HFFc6 (cell line): Measurements from ENCODE around the gene SWAP70. TPM values are rescaled to one million over a fixed set of nuclear protein-coding genes. Genes with fewer than 3 reads are reported as not detected.

Source experiments
- DNase-seq: peaks from one replicate; pipeline ENCODE4 v3.0.0-alpha.2; 2018
- H3K27ac Mint-ChIP-seq: 2 replicates; pipeline ENCODE4 v1.8.0; 2020; ENCODE audit warnings: mild to moderate bottlenecking, mixed read lengths
- H3K27me3 Mint-ChIP-seq: 2 replicates; pipeline ENCODE4 v1.8.0; 2021; ENCODE audit warnings: mild to moderate bottlenecking, moderate library complexity, mixed read lengths; ENCODE audit not compliant: insufficient read depth
- H3K36me3 Mint-ChIP-seq: 2 replicates; pipeline ENCODE4 v1.8.0; 2021; ENCODE audit warnings: low read depth, mixed read lengths
- H3K4me1 Mint-ChIP-seq: 2 replicates; pipeline ENCODE4 v1.8.0; 2020; ENCODE audit warnings: low read depth, mixed read lengths
- H3K4me3 Mint-ChIP-seq: 2 replicates; pipeline ENCODE4 v1.8.0; 2020; ENCODE audit warnings: mild to moderate bottlenecking, moderate library complexity, mixed read lengths
- H3K9me3 Mint-ChIP-seq: 2 replicates; pipeline ENCODE4 v1.8.0; 2020; ENCODE audit warnings: mild to moderate bottlenecking, mixed read lengths
- CTCF ChIP-seq: fragments of 200-600 bp; sonication (generic); IDR thresholded peaks from 2 replicates; pipeline ENCODE4 v1.5.0; 2021; ENCODE audit warnings: antibody characterized with exemption, mild to moderate bottlenecking
- total RNA-seq, 6 experiments: library from RNA; stranded (reverse); fragmentation: NEBNext Ultra II Directional; extraction: Animal tissue kit (Norgen Biotek cat#: 25700); gene quantifications; 2 replicates in 1 of 6; 3 replicates in 5 of 6; pipeline ENCODE4 v1.2.3, GENCODE V29; 2021

Gene SWAP70
- total RNA-seq, 6 experiments from 2014 or later = 32.0 to 44.6 (median 37.0) TPM

GRCh38 chr11:9626496-9627394 is 37.1 kb upstream of the SWAP70 start:
- Mint-ChIP-seq H3K4me3 (no peak overlapping the region), H3K9me3 (no peaks in the 10 kb centered on the region), H3K36me3 (no peaks in the 10 kb centered on the region), H3K4me1 (no peaks in the 10 kb centered on the region), H3K27me3 (peaks cover 3% of the 10 kb centered on the region; the same call in 1 of the 2 replicates), H3K27ac (no peak overlapping the region)
- no peak for DNase-seq
- TF ChIP-seq CTCF = no peak

- Mint-ChIP-seq H3K4me3 (no peak overlapping the region), H3K4me1 (no peaks in the 10 kb centered on the region), H3K36me3 (peaks cover 7% of the 10 kb centered on the region; the same call in 1 of the 2 replicates), H3K27ac (no peak overlapping the region), H3K27me3 (peaks cover 3% of the 10 kb centered on the region; the same call in 1 of the 2 replicates), H3K9me3 (no peaks in the 10 kb centered on the region)
- TF ChIP-seq CTCF = no peak
- no peak for DNase-seq
These were observed 34.8 kb upstream of the SWAP70 start for GRCh38 chr11:9629064-9629463.

DNA sequence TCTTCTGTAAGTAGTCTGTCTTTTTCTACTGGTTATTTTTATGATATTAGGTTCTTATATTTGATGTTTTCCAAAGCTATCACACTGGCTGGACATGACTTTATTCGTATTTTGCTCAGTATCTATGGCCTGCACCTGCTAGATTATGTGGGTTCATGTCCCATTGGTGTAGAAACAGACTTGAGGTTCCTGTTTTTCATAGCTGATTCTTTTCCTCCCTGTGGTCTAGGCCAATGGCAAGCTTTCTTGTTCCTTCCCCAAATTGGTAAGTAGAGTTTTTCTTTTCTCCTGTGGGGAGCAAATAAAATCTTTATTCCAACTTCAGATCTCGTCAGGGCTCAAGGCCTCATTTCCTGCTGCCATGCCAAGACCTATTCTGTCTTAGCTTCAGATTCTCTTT is 30.2 kb upstream of the SWAP70 start:
- Mint-ChIP-seq H3K27ac (no peak overlapping the region), H3K9me3 (no peaks in the 10 kb centered on the region), H3K27me3 (peaks cover 1% of the 10 kb centered on the region; the same call in 1 of the 2 replicates), H3K36me3 (peaks cover 7% of the 10 kb centered on the region; the same call in 1 of the 2 replicates), H3K4me3 (no peak overlapping the region), H3K4me1 (no peaks in the 10 kb centered on the region)
- TF ChIP-seq CTCF = no peak
- DNase-seq = no peak

- peaks cover 1% of the 10 kb centered on the region; the same call in 1 of the 2 replicates for H3K27me3 Mint-ChIP-seq
- H3K36me3 Mint-ChIP-seq = peaks cover 7% of the 10 kb centered on the region; the same call in 1 of the 2 replicates
- TF ChIP-seq CTCF = no peak
- no peaks in the 10 kb centered on the region for H3K9me3 Mint-ChIP-seq
- H3K27ac Mint-ChIP-seq = no peak overlapping the region
- no peaks in the 10 kb centered on the region for H3K4me1 Mint-ChIP-seq
- no peak for DNase-seq
- no peak overlapping the region for H3K4me3 Mint-ChIP-seq
These were observed 27.2 kb upstream of the SWAP70 start for GRCh38 chr11:9636691-9637090.

- no peak for TF ChIP-seq CTCF
- no peak overlapping the region for H3K4me3 Mint-ChIP-seq
- no peak overlapping the region for H3K27ac Mint-ChIP-seq
- H3K27me3 Mint-ChIP-seq = peaks cover 1% of the 10 kb centered on the region; the same call in 1 of the 2 replicates
- H3K36me3 Mint-ChIP-seq = no peaks in the 10 kb centered on the region; the same call in 1 of the 2 replicates
- no peak for DNase-seq
- H3K9me3 Mint-ChIP-seq = no peaks in the 10 kb centered on the region
- H3K4me1 Mint-ChIP-seq = no peaks in the 10 kb centered on the region
These were observed 24.8 kb upstream of the SWAP70 start for GRCh38 chr11:9639099-9639498.
